ENCODE data around the gene COMMD1. TPM values are rescaled to one million over a fixed set of nuclear protein-coding genes. Genes with fewer than 3 reads are reported as not detected.
"Not testable (repeated sequence)": the region's sequence is repeated elsewhere in the genome, so short reads cannot be mapped to it uniquely, and the experiment has no call there.

The COMMD1 gene
- total RNA-seq, 1 donor from 2014 or later: 36.1 TPM

DNA sequence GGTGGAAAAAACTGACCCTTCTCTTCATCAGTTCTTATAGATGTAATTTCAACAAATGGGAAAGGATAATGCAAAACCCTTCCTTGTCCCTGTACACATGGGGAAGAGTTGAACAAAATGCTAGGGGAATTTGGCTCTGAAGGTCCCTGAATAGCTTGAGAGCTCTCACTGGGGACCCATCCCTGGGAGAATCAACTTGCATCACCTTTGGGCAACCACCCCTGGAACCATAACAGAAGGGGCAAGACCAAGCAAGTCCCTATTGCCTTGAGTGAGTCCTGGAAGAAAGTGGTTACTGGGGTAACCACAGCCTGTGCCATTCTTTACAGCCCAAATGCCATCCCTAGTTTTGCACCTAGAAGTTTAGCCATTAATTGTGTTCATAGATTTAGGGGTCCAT lies 238.2 kb downstream of the COMMD1 start:
- TF ChIP-seq CTCF (IDR thresholded peaks at IDR 0.05; ENCODE audit: unreplicated experiment): no peak
- Mint-ChIP-seq H3K4me1 (peaks cover 1% of the 10 kb centered on the region), H3K27me3 (ENCODE audit: low read depth) (no peaks in the 10 kb centered on the region), H3K9me3 (no peaks in the 10 kb centered on the region), H3K4me3 (no peak overlapping the region), H3K27ac (no peak overlapping the region), H3K36me3 (no peaks in the 10 kb centered on the region)
- DNase-seq (ENCODE audit: low spot score in 2 of 2, unreplicated experiment in 2 of 2): no peak

- no peaks in the 10 kb centered on the region for H3K36me3 Mint-ChIP-seq
- no peaks in the 10 kb centered on the region for H3K27me3 Mint-ChIP-seq (ENCODE audit: low read depth)
- no peaks in the 10 kb centered on the region for H3K9me3 Mint-ChIP-seq
- H3K4me1 Mint-ChIP-seq: peaks cover 1% of the 10 kb centered on the region
- no peak for TF ChIP-seq CTCF (IDR thresholded peaks at IDR 0.05; ENCODE audit: unreplicated experiment)
- H3K27ac Mint-ChIP-seq: no peak overlapping the region
- H3K4me3 Mint-ChIP-seq: no peak overlapping the region
- no peak for DNase-seq (ENCODE audit: low spot score in 2 of 2, unreplicated experiment in 2 of 2)
Measured at GRCh38 chr2:62144689-62145477, 239.4 kb downstream of the COMMD1 start.

DNA sequence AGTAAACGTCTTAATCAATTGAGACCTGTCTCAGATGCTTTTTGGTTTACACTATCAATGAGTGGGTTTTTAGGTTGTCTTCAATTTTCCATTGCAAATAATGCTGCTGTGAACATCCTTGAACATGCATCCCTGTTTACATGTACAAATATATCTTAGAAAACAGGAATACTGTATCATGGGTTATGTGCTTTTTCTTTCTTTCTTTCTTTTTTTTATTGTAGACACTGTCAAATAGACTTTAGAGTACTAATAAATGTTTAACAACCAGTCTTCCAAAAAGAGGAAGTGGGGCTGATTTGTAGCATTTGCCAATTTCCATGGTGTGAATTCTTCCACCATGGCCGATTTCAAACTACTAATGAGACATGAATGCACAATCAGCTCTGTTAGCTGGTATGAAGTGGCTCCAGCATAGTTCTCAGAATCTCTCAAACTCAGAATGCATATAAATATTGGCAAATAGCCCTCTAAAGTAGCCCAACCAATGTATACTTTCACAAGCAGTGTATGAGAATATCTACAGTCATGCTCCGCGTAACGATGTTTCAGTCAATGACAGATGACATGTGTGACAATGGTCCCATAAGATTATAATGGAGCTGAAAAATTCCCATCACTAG lies 240.1 kb downstream of the COMMD1 start:
- Mint-ChIP-seq H3K27me3 (ENCODE audit: low read depth) (no peaks in the 10 kb centered on the region), H3K4me3 (no peak overlapping the region), H3K36me3 (no peaks in the 10 kb centered on the region), H3K9me3 (no peaks in the 10 kb centered on the region), H3K4me1 (no peaks in the 10 kb centered on the region), H3K27ac (no peak overlapping the region)
- no peak for TF ChIP-seq CTCF (IDR thresholded peaks at IDR 0.05; ENCODE audit: unreplicated experiment)
- DNase-seq (ENCODE audit: low spot score in 2 of 2, unreplicated experiment in 2 of 2): no peak

DNA sequence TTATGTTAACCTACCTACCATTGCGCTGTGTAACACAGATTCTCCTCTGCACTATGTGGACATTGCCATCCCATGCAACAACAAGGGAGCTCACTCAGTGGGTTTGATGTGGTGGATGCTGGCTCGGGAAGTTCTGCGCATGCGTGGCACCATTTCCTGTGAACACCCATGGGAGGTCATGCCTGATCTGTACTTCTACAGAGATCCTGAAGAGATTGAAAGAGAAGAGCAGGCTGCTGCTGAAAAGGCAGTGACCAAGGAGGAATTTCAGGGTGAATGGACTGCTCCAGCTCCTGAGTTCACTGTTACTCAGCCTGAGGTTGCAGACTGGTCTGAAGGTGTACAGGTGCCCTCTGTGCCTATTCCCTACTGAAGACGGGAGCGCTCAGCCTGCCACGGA lies 241.3 kb downstream of the COMMD1 start:
- H3K27ac Mint-ChIP-seq; H3K27me3 Mint-ChIP-seq (ENCODE audit: low read depth); H3K4me1 Mint-ChIP-seq; DNase-seq (ENCODE audit: low spot score in 2 of 2, unreplicated experiment in 2 of 2); H3K9me3 Mint-ChIP-seq; H3K4me3 Mint-ChIP-seq; H3K36me3 Mint-ChIP-seq: not testable (repeated sequence)

DNA sequence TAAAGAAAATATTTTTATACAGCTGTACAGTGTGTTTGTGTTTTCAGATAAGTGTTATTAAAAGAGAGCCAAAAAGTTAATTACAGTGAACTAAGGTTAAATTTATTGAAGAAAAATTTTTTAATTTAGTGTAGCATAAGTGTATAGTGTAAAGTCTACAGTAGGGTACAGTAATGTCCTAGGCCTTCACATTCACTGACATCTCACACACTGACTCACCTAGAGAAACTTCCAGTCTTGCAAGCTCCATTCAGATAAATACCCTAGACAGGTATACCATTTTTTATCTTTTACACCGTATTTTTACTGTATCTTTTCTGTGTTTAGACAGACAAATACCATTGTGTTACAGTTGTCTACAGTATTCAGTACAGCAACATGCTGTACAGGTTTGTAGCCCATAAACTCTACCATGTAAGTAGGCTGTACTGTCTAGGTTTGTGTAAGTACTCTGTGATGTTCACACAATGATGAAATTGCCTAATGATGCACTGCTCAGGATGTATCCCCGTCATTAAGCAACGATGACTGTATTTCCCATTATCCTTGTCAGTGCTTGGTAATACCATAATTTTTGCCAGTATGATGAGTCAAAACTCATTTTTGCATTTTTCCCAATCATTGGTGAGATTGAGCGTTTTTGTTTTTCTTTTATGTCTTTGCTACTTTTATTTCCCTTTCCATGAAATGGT lies 242.3 kb downstream of the COMMD1 start:
- no peak for DNase-seq (ENCODE audit: low spot score in 2 of 2, unreplicated experiment in 2 of 2)
- no peaks in the 10 kb centered on the region for H3K27me3 Mint-ChIP-seq (ENCODE audit: low read depth)
- no peak overlapping the region for H3K27ac Mint-ChIP-seq

More for the DNA sequence above, 242.3 kb downstream of the COMMD1 start:
- Mint-ChIP-seq H3K36me3 (peaks cover 2% of the 10 kb centered on the region), H3K4me3 (no peak overlapping the region), H3K4me1 (no peaks in the 10 kb centered on the region), H3K9me3 (no peaks in the 10 kb centered on the region)
- no peak for TF ChIP-seq CTCF (IDR thresholded peaks at IDR 0.05; ENCODE audit: unreplicated experiment)
